Epithelial cell of esophagus (primary cell): ENCODE measurements around the gene ARHGAP10.

ENCODE experiments used
- DNase-seq: peaks from one replicate; pipeline ENCODE4 v3.0.0; 2010; ENCODE audit warnings: low read depth
- H3K4me3 ChIP-seq: 2 replicates; pipeline ENCODE4 v1.5.1; 2011; ENCODE audit warnings: mild to moderate bottlenecking, low read length, control low read depth
- CTCF ChIP-seq: IDR thresholded peaks from 2 replicates; pipeline ENCODE4 v1.5.1; 2011; ENCODE audit warnings: low read depth, mild to moderate bottlenecking, low read length, control low read depth, inconsistent platforms; ENCODE audit not compliant: insufficient read depth; ENCODE audit errors: missing control alignments

Gene ARHGAP10

GRCh38 chr4:147938496-147938895 is 206.6 kb downstream of the ARHGAP10 start:
- H3K4me3 ChIP-seq = no peak overlapping the region
- TF ChIP-seq CTCF = no peak
- DNase-seq = no peak

GRCh38 chr4:147940171-147940570 is 208.3 kb downstream of the ARHGAP10 start:
- TF ChIP-seq CTCF = no peak
- no peak overlapping the region for H3K4me3 ChIP-seq
- DNase-seq = no peak

- TF ChIP-seq CTCF = no peak
- no peak overlapping the region for H3K4me3 ChIP-seq
- no peak for DNase-seq
Observed at GRCh38 chr4:147941373-147941772, 209.5 kb downstream of the ARHGAP10 start.

GRCh38 chr4:147942729-147943128 is 210.8 kb downstream of the ARHGAP10 start:
- H3K4me3 ChIP-seq = no peak overlapping the region
- TF ChIP-seq CTCF = no peak
- DNase-seq = no peak

GRCh38 chr4:147943159-147943638 is 211.3 kb downstream of the ARHGAP10 start:
- DNase-seq = no peak
- no peak for TF ChIP-seq CTCF
- H3K4me3 ChIP-seq = no peak overlapping the region

GRCh38 chr4:147944249-147944648 is 212.4 kb downstream of the ARHGAP10 start:
- TF ChIP-seq CTCF = no peak
- no peak overlapping the region for H3K4me3 ChIP-seq
- DNase-seq = no peak

- DNase-seq = no peak
- no peak for TF ChIP-seq CTCF
- no peak overlapping the region for H3K4me3 ChIP-seq
Observed at GRCh38 chr4:147944670-147945260, 212.9 kb downstream of the ARHGAP10 start.
